Head of caudate nucleus (tissue), 42 donors: ENCODE measurements around the gene JAG1.
"Not testable (repeated sequence)": the region's sequence is repeated elsewhere in the genome, so short reads cannot be mapped to it uniquely, and the experiment has no call there.

Experiments used
- DNase-seq, 42 donors: peaks; one replicate each; pipeline versions ENCODE4 v3.0.0 to v3.0.0-alpha.2; 2020 to 2021; ENCODE audit warnings: mixed read lengths in 7 of 42
- intact Hi-C: fragments of 100-400 bp; cut with DNase I; formaldehyde crosslinking; loops from one replicate; pipeline ENCODE4 v1.15.0; 2022

The JAG1 gene

GRCh38 chr20:10632721-10633509, 40.9 kb downstream of the JAG1 start:
- intact Hi-C loops, result no loop called here
- DNase-seq, result no peak

GRCh38 chr20:10631126-10631525, 42.7 kb downstream of the JAG1 start:
- intact Hi-C loops, result no loop called here
- DNase-seq, result no peak

- intact Hi-C loops, result no loop called here
Observed at GRCh38 chr20:10629946-10630650, 43.7 kb downstream of the JAG1 start.

GRCh38 chr20:10626896-10627295, 46.9 kb downstream of the JAG1 start:
- no peak for DNase-seq
- intact Hi-C loops, result no loop called here

More at GRCh38 chr20:10629946-10630650, 43.7 kb downstream of the JAG1 start:
- DNase-seq, result no peak

- intact Hi-C loops, result no loop called here
Observed at GRCh38 chr20:10625641-10626040, 48.2 kb downstream of the JAG1 start.

GRCh38 chr20:10622657-10623418, 51.0 kb downstream of the JAG1 start:
- intact Hi-C loops, result no loop called here
- no peak for DNase-seq

More at GRCh38 chr20:10625641-10626040, 48.2 kb downstream of the JAG1 start:
- DNase-seq, result no peak

- intact Hi-C loops, result no loop called here
Observed at GRCh38 chr20:10621149-10621548, 52.6 kb downstream of the JAG1 start.

GRCh38 chr20:10619427-10619826, 54.4 kb downstream of the JAG1 start:
- intact Hi-C loops, result no loop called here
- DNase-seq, result peak in 2 of 42 donors; percentile 24 to 58

More at GRCh38 chr20:10621149-10621548, 52.6 kb downstream of the JAG1 start:
- no peak for DNase-seq

- no peak for DNase-seq
- intact Hi-C loops, result no loop called here
Observed at GRCh38 chr20:10618611-10619245, 55.1 kb downstream of the JAG1 start.

- intact Hi-C loops, DNase-seq: not testable (repeated sequence)
Observed at GRCh38 chr20:10617549-10618133, 56.2 kb downstream of the JAG1 start.

- no peak for DNase-seq
- intact Hi-C loops, result no loop called here
Observed at GRCh38 chr20:10616212-10616611, 57.6 kb downstream of the JAG1 start.

GRCh38 chr20:10613911-10614310, 59.9 kb downstream of the JAG1 start:
- intact Hi-C loops, result no loop called here
- no peak for DNase-seq

GRCh38 chr20:10613426-10613825, 60.4 kb downstream of the JAG1 start:
- intact Hi-C loops, DNase-seq: not testable (repeated sequence)

GRCh38 chr20:10611357-10611756, 62.4 kb downstream of the JAG1 start:
- intact Hi-C loops, result no loop called here
- peak in 32 of 42 donors; percentile 15 to 78 (median 38) for DNase-seq

GRCh38 chr20:10610251-10610650, 63.5 kb downstream of the JAG1 start:
- intact Hi-C loops, result no loop called here
- no peak for DNase-seq

GRCh38 chr20:10609770-10610169, 64.0 kb downstream of the JAG1 start:
- no peak for DNase-seq
- intact Hi-C loops, result no loop called here

- intact Hi-C loops, result no loop called here
- DNase-seq, result no peak
Observed at GRCh38 chr20:10609276-10609675, 64.5 kb downstream of the JAG1 start.

GRCh38 chr20:10605547-10606195, 68.1 kb downstream of the JAG1 start:
- intact Hi-C loops, result no loop called here

More at GRCh38 chr20:10605547-10606195, 68.1 kb downstream of the JAG1 start:
- no peak for DNase-seq
